SU-DHL-6 (cell line): ENCODE data around the gene TMED1.

Experiments
- H2AFZ ChIP-seq: fragments of 200-600 bp; sonication (generic); 2 replicates; pipeline ENCODE4 v1.6.1; 2014; ENCODE audit warnings: low read depth, mild to moderate bottlenecking, moderate library complexity, mixed read lengths, antibody characterized with exemption, low read length; ENCODE audit not compliant: severe bottlenecking
- H3F3A ChIP-seq: fragments of 200-600 bp; shearing (Covaris generic); 2 replicates; pipeline ENCODE4 v1.6.0; 2016; ENCODE audit warnings: antibody characterized with exemption, mild to moderate bottlenecking; ENCODE audit not compliant: insufficient read depth
- H3K27ac ChIP-seq: fragments of 200-600 bp; sonication (generic); 2 replicates; pipeline ENCODE4 v1.5.1; 2016; ENCODE audit warnings: low read depth, mild to moderate bottlenecking, low read length, moderate library complexity, mixed read lengths
- H3K27me3 ChIP-seq: fragments of 200-600 bp; sonication (generic), shearing (Covaris generic); 2 replicates; pipeline ENCODE4 v1.6.0; 2014; ENCODE audit warnings: mild to moderate bottlenecking, low read length
- H3K36me3 ChIP-seq: fragments of 200-600 bp; sonication (generic); 2 replicates; pipeline ENCODE4 v1.6.1; 2014; ENCODE audit warnings: mild to moderate bottlenecking, low read length, mixed read lengths
- H3K4me2 ChIP-seq: fragments of 300-600, 200-600 bp; shearing (Covaris generic), sonication (generic); 2 replicates; pipeline ENCODE4 v1.6.0; 2014; ENCODE audit warnings: low read length, low read depth, mild to moderate bottlenecking; ENCODE audit not compliant: poor library complexity, severe bottlenecking
- H3K4me3 ChIP-seq: fragments of 200-600 bp; sonication (generic); 2 replicates; pipeline ENCODE4 v1.5.1; 2014; ENCODE audit warnings: antibody characterized with exemption, low read length, mild to moderate bottlenecking, mixed read lengths; ENCODE audit not compliant: insufficient read depth, poor library complexity, severe bottlenecking
- H3K79me2 ChIP-seq: fragments of 200-600 bp; sonication (generic); 2 replicates; pipeline ENCODE4 v1.6.1; 2014; ENCODE audit warnings: mild to moderate bottlenecking, low read length, moderate library complexity; ENCODE audit not compliant: insufficient read depth
- H3K9ac ChIP-seq: fragments of 200-600 bp; sonication (generic); 2 replicates; pipeline ENCODE4 v1.7.0; 2014; ENCODE audit warnings: mild to moderate bottlenecking, low read length
- H3K9me2 ChIP-seq: fragments of 200-600 bp; sonication (generic); replicated peaks from 2 replicates; pipeline ENCODE4 v1.6.1; 2014; ENCODE audit warnings: low read length; ENCODE audit not compliant: insufficient read depth
- H3K9me3 ChIP-seq: fragments of 200-600 bp; sonication (generic); 2 replicates; pipeline ENCODE4 v1.6.1; 2014; ENCODE audit warnings: low read length, mixed read lengths; ENCODE audit not compliant: insufficient read depth
- H4K20me1 ChIP-seq: fragments of 200-600 bp; sonication (generic); 2 replicates; pipeline ENCODE4 v1.6.1; 2014; ENCODE audit warnings: low read depth, mild to moderate bottlenecking, antibody characterized with exemption, low read length, moderate library complexity, mixed read lengths
- EZH2phosphoT487 ChIP-seq: fragments of 200-600 bp; sonication (generic), shearing (Covaris generic); conservative IDR thresholded peaks from 2 replicates; pipeline ENCODE4 v1.6.1; 2018; ENCODE audit warnings: mild to moderate bottlenecking, antibody characterized with exemption, low read length, moderate library complexity, mixed read lengths
- TF ChIP-seq, protein P1 (sequence below): fragments of 200-600 bp; sonication (generic); IDR thresholded peaks from one replicate; pipeline ENCODE4 v1.5.1; 2017; ENCODE audit warnings: antibody characterized with exemption, mild to moderate bottlenecking, low read length, moderate library complexity; ENCODE audit not compliant: insufficient read depth, poor library complexity, severe bottlenecking

The TMED1 gene

DNA sequence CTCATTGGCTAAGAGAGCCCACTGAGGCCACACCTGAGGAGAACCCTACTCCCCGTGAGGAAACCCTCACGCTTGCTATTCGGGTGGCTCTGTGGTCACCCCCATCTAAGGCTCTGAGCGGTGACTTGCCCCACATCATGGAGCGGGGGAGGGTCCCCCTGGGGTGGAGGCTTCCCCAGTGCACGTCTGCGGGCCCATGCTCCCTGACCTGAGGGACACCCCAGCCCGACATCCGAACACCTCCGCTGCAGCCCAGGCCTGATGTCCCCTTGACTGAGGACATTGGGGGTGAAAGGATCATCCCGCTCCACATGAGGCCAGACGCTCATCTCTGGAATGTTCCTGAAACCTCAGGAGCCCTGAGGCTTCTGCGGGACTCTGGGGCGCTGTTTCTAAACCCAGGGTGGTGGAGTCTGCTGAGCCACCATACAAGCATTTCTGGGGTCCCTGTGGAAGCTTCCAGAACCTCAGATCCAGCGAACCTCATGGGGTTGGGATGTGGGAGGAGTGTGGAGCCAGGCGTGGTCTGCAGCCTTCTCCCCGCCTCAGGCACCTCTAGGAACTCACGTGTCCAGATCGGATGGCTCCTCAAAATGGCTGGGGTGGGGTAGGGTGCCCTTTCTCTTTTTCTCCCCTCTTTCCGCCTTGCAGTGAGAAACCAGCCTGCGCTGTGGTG is 19.9 kb downstream of the TMED1 start:
- Histone ChIP-seq H4K20me1 (no peaks in the 10 kb centered on the region), H3F3A (no peaks in the 10 kb centered on the region), H2AFZ (no peak overlapping the region), H3K36me3 (no peaks in the 10 kb centered on the region), H3K27ac (no peak overlapping the region), H3K79me2 (no peaks in the 10 kb centered on the region), H3K9ac (no peak overlapping the region), H3K9me2 (no peaks in the 10 kb centered on the region), H3K4me3 (no peak overlapping the region), H3K4me2 (no peak overlapping the region), H3K27me3 (no peaks in the 10 kb centered on the region), H3K9me3 (no peaks in the 10 kb centered on the region)
- TF ChIP-seq EZH2phosphoT487 = no peak
- TF ChIP-seq, protein P1, sequence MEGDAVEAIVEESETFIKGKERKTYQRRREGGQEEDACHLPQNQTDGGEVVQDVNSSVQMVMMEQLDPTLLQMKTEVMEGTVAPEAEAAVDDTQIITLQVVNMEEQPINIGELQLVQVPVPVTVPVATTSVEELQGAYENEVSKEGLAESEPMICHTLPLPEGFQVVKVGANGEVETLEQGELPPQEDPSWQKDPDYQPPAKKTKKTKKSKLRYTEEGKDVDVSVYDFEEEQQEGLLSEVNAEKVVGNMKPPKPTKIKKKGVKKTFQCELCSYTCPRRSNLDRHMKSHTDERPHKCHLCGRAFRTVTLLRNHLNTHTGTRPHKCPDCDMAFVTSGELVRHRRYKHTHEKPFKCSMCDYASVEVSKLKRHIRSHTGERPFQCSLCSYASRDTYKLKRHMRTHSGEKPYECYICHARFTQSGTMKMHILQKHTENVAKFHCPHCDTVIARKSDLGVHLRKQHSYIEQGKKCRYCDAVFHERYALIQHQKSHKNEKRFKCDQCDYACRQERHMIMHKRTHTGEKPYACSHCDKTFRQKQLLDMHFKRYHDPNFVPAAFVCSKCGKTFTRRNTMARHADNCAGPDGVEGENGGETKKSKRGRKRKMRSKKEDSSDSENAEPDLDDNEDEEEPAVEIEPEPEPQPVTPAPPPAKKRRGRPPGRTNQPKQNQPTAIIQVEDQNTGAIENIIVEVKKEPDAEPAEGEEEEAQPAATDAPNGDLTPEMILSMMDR = no peak

DNA sequence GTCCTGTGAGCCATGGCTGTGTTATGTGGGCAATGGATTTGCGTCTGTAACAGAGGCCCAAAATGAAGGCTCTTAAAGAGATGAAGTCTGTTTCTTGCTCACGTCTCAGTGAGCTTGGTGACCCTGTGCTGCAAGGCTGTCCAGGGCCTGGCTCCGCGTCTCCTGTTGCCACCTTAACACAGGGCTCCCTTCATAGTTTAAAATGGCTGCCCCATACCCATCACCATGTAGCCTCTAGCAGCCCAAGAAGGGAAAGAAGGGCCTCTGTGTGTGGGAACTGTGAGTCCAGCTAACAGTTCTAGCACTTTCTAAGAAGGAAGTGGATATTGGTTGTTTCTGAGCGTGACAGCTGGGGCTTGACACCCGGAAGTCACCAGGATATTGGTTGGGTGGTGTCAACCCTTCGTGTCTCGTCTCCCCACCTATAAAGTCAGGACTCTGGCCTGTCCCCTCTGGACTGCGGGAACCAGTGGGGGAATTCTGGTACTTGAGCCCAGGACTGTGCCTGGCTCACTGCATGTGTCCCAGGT is 20.9 kb downstream of the TMED1 start:
- Histone ChIP-seq H4K20me1 (no peaks in the 10 kb centered on the region), H3K79me2 (no peaks in the 10 kb centered on the region), H2AFZ (no peak overlapping the region), H3K9me2 (no peaks in the 10 kb centered on the region), H3K9ac (no peak overlapping the region), H3K9me3 (no peaks in the 10 kb centered on the region), H3K27ac (no peak overlapping the region), H3F3A (no peaks in the 10 kb centered on the region), H3K4me3 (no peak overlapping the region), H3K4me2 (no peak overlapping the region), H3K27me3 (no peaks in the 10 kb centered on the region), H3K36me3 (no peaks in the 10 kb centered on the region)
- TF ChIP-seq EZH2phosphoT487 = no peak
- TF ChIP-seq, protein P1 = no peak

DNA sequence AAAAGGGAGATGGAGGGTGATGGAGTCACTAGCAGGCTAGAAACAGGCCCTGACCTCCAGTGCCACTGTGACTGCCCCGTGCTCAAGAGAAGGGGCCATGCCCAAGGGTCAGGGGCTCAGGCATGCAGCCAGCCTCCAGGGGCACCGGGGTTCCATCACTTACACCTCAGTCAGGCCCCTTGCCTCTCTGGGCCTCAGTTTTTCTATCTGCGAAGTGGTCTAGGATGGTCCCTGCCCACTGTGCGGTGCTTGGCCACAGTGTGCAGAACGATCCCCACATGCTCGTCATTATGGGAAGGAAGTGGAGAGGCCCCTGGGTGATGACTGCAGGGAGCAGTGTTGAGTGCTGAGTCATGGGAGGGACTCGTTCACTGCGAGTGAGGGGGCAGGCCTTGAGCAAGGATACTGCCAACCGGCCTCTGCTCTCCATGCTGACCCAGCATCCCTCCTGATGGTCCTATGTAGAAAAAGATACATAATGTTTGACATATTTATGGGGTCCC is 23.1 kb downstream of the TMED1 start:
- H3K79me2 ChIP-seq = no peaks in the 10 kb centered on the region
- TF ChIP-seq EZH2phosphoT487 = no peak
- TF ChIP-seq, protein P1 = no peak
- H3K9ac ChIP-seq = no peak overlapping the region
- no peak overlapping the region for H2AFZ ChIP-seq
- H3K9me3 ChIP-seq = no peaks in the 10 kb centered on the region
- no peaks in the 10 kb centered on the region for H3F3A ChIP-seq
- H3K27ac ChIP-seq = no peak overlapping the region
- no peaks in the 10 kb centered on the region for H4K20me1 ChIP-seq
- no peaks in the 10 kb centered on the region for H3K9me2 ChIP-seq
- H3K36me3 ChIP-seq = no peaks in the 10 kb centered on the region
- H3K4me3 ChIP-seq = no peak overlapping the region
- H3K4me2 ChIP-seq = no peak overlapping the region
- H3K27me3 ChIP-seq = no peaks in the 10 kb centered on the region
